ENCODE results near the gene L1TD1.
"Not testable (repeated sequence)": the region's sequence is repeated elsewhere in the genome, so short reads cannot be mapped to it uniquely, and the experiment has no call there.

L1TD1 gene

GRCh38 chr1:62194651-62195544 lies at the start of gene L1TD1:
Gene L1TD1 (plus strand): TSS chr1:62194849. CDS start chr1:62206629, 11,780 bp downstream.
- no peak for DNase-seq

- no peak for DNase-seq
Observed at GRCh38 chr1:62159940-62160348, 34.7 kb upstream of the L1TD1 start.

GRCh38 chr1:62161711-62162110 lies 32.9 kb upstream of the L1TD1 start:
- no peak for DNase-seq

GRCh38 chr1:62170380-62170779 lies 24.3 kb upstream of the L1TD1 start:
- not testable (repeated sequence) for DNase-seq

GRCh38 chr1:62175568-62176179 lies 19.0 kb upstream of the L1TD1 start:
- DNase-seq, result no peak

GRCh38 chr1:62176597-62177312 lies 17.9 kb upstream of the L1TD1 start:
- DNase-seq, result no peak

GRCh38 chr1:62177621-62178020 lies 17.0 kb upstream of the L1TD1 start:
- no peak for DNase-seq

GRCh38 chr1:62178372-62178771 lies 16.3 kb upstream of the L1TD1 start:
- DNase-seq, result no peak

- not testable (repeated sequence) for DNase-seq
Observed at GRCh38 chr1:62180054-62180453, 14.6 kb upstream of the L1TD1 start.

GRCh38 chr1:62180639-62181038 lies 14.0 kb upstream of the L1TD1 start:
- no peak for DNase-seq

GRCh38 chr1:62181532-62181931 lies 13.1 kb upstream of the L1TD1 start:
- DNase-seq, result no peak

GRCh38 chr1:62182157-62182556 lies 12.5 kb upstream of the L1TD1 start:
- DNase-seq, result not testable (repeated sequence)

- DNase-seq, result not testable (repeated sequence)
Observed at GRCh38 chr1:62183164-62184020, 11.3 kb upstream of the L1TD1 start.

GRCh38 chr1:62184336-62184735 lies 10.3 kb upstream of the L1TD1 start:
- no peak for DNase-seq

GRCh38 chr1:62185233-62185632 lies 9.4 kb upstream of the L1TD1 start:
- not testable (repeated sequence) for DNase-seq

GRCh38 chr1:62185677-62186076 lies 9.0 kb upstream of the L1TD1 start:
- no peak for DNase-seq

GRCh38 chr1:62187548-62187947 lies 7.1 kb upstream of the L1TD1 start:
- no peak for DNase-seq

GRCh38 chr1:62188111-62188510 lies 6.5 kb upstream of the L1TD1 start:
- DNase-seq, result no peak

GRCh38 chr1:62196086-62196690 lies 1.5 kb downstream of the L1TD1 start:
- no peak for DNase-seq

- DNase-seq, result no peak
Observed at GRCh38 chr1:62198069-62198780, 3.6 kb downstream of the L1TD1 start.

GRCh38 chr1:62198781-62199125 lies 4.1 kb downstream of the L1TD1 start:
- no peak for DNase-seq

- DNase-seq, result no peak
Observed at GRCh38 chr1:62207187-62207586, 12.5 kb downstream of the L1TD1 start.

All from activated T-cell treated with anti-CD3 and anti-CD28 coated beads, Interleukin-2, amount 50 U/mL, for 1 hour (primary cell).